Stimulated activated CD4-positive, alpha-beta T cell treated with anti-CD3 and anti-CD28 coated beads, Interleukin-4, amount 100 ng/mL, for 48 hours (primary cell): Measurements from ENCODE around the gene ANAPC7.
"Not testable (repeated sequence)": the region's sequence is repeated elsewhere in the genome, so short reads cannot be mapped to it uniquely, and the experiment has no call there.

Experiments used
- DNase-seq, 2 donors: peaks; one replicate each; pipeline ENCODE4 v3.0.0-alpha.2; 2020; ENCODE audit warnings: low read depth in 2 of 2

Gene ANAPC7

GRCh38 chr12:110348431-110349059 lies 55.0 kb downstream of the ANAPC7 start:
- no peak for DNase-seq

GRCh38 chr12:110347767-110348166 lies 55.7 kb downstream of the ANAPC7 start:
- no peak for DNase-seq

- DNase-seq: no peak
Measured at GRCh38 chr12:110345963-110346362, 57.5 kb downstream of the ANAPC7 start.

- no peak for DNase-seq
Measured at GRCh38 chr12:110345176-110345661, 58.3 kb downstream of the ANAPC7 start.

- no peak for DNase-seq
Measured at GRCh38 chr12:110344657-110345056, 58.9 kb downstream of the ANAPC7 start.

- DNase-seq: no peak
Measured at GRCh38 chr12:110343736-110344555, 59.6 kb downstream of the ANAPC7 start.

- no peak for DNase-seq
Measured at GRCh38 chr12:110343114-110343513, 60.4 kb downstream of the ANAPC7 start.

- DNase-seq: no peak
Measured at GRCh38 chr12:110342157-110342556, 61.4 kb downstream of the ANAPC7 start.

- no peak for DNase-seq
Measured at GRCh38 chr12:110340706-110341105, 62.8 kb downstream of the ANAPC7 start.

- not testable (repeated sequence) for DNase-seq
Measured at GRCh38 chr12:110340261-110340660, 63.2 kb downstream of the ANAPC7 start.

GRCh38 chr12:110339184-110339952 lies 64.1 kb downstream of the ANAPC7 start:
- no peak for DNase-seq

GRCh38 chr12:110338754-110339153 lies 64.8 kb downstream of the ANAPC7 start:
- no peak for DNase-seq

- DNase-seq: no peak
Measured at GRCh38 chr12:110337912-110338710, 65.4 kb downstream of the ANAPC7 start.

- DNase-seq: no peak
Measured at GRCh38 chr12:110335481-110336045, 67.9 kb downstream of the ANAPC7 start.

- no peak for DNase-seq
Measured at GRCh38 chr12:110333201-110333600, 70.3 kb downstream of the ANAPC7 start.

- no peak for DNase-seq
Measured at GRCh38 chr12:110330544-110330943, 73.0 kb downstream of the ANAPC7 start.

- DNase-seq: no peak
Measured at GRCh38 chr12:110330124-110330523, 73.4 kb downstream of the ANAPC7 start.

GRCh38 chr12:110329710-110330109 lies 73.8 kb downstream of the ANAPC7 start:
- no peak for DNase-seq
